HepG2 (cell line): ENCODE data around the gene PTCH1. TPM values are rescaled to one million over a fixed set of nuclear protein-coding genes. Genes with fewer than 3 reads are reported as not detected.
A peak's percentile ranks its signal among the peaks of the same experiment; 100 is the strongest.

Source experiments
- EEA1 ChIP-seq: sonication (generic); formaldehyde crosslinking; IDR thresholded peaks from 2 replicates; pipeline ENCODE4 v1.5.1; 2020; ENCODE audit warnings: mild to moderate bottlenecking, missing genetic modification reagents, borderline replicate concordance
- KAT7 ChIP-seq: IDR thresholded peaks from 2 replicates; pipeline ENCODE4 v1.6.1; 2018; ENCODE audit warnings: borderline replicate concordance, missing compliant biosample characterization
- KDM3A ChIP-seq: IDR thresholded peaks from 2 replicates; pipeline ENCODE4 v1.6.1; 2018; ENCODE audit warnings: low read depth, missing compliant biosample characterization
- MAFK ChIP-seq, 2 experiments: IDR thresholded peaks in 1 of 2; conservative IDR thresholded peaks in 1 of 2; 2 replicates each; pipeline ENCODE4 v1.6.1; 2011; ENCODE audit warnings: improper control_type of control experiment in 2 of 2, low read length in 2 of 2
- MATR3 ChIP-seq: sonication (generic); formaldehyde crosslinking; IDR thresholded peaks from 2 replicates; pipeline ENCODE4 v1.4.0; 2020; ENCODE audit warnings: missing genetic modification reagents
- NFE2L2 ChIP-seq: fragments of 150-350 bp; IDR thresholded peaks from 2 replicates; pipeline ENCODE4 v1.6.1; 2014; ENCODE audit warnings: low read length
- PITX1 ChIP-seq: sonication (generic); formaldehyde crosslinking; IDR thresholded peaks from 2 replicates; pipeline ENCODE4 v1.5.1; 2020; ENCODE audit warnings: mild to moderate bottlenecking, missing genetic modification reagents
- SP5 ChIP-seq: IDR thresholded peaks from 2 replicates; pipeline ENCODE4 v1.6.1; 2016; ENCODE audit warnings: low read depth, borderline replicate concordance
- XRCC5 ChIP-seq: fragments of 200-400 bp; formaldehyde crosslinking; optimal IDR thresholded peaks from 2 replicates; pipeline ENCODE3; 2017; ENCODE audit warnings: mild to moderate bottlenecking, low read length
- ZMYM4 ChIP-seq: sonication (generic); formaldehyde crosslinking; IDR thresholded peaks from 2 replicates; pipeline ENCODE4 v1.8.1; 2023; ENCODE audit warnings: mild to moderate bottlenecking, missing genetic modification reagents
- ZNF292 ChIP-seq: sonication (generic); formaldehyde crosslinking; IDR thresholded peaks from 2 replicates; pipeline ENCODE4 v1.8.1; 2022; ENCODE audit warnings: mild to moderate bottlenecking, low read depth, missing genetic modification reagents, borderline replicate concordance
- ZNF839 ChIP-seq: sonication (generic); formaldehyde crosslinking; IDR thresholded peaks from 2 replicates; pipeline ENCODE4 v1.4.0; 2020; ENCODE audit warnings: missing genetic modification reagents, mild to moderate bottlenecking, borderline replicate concordance
- ZNF883 ChIP-seq: sonication (generic); formaldehyde crosslinking; IDR thresholded peaks from 2 replicates; pipeline ENCODE4 v1.5.1; 2020; ENCODE audit warnings: mild to moderate bottlenecking, missing genetic modification reagents; ENCODE audit errors: not compliant biosample characterization
- polyA plus RNA-seq, 8 experiments: library from polyadenylated mRNA; depleted of rRNA in 3 of 8; stranded (reverse) in 7 of 8; unstranded in 1 of 8; fragments of >200 nt; fragmentation: Illumina TruSeq in 4 of 8; extraction: Trizol in 4 of 8; gene quantifications; 2 replicates each; pipeline versions ENCODE4 v1.2.1 to v1.2.3, GENCODE V29; 2011 to 2016; ENCODE audit warnings: low read depth in 4 of 8, missing spikeins in 1 of 8, mixed read lengths in 1 of 8; ENCODE audit not compliant: insufficient read depth in 1 of 8
- total RNA-seq, 5 experiments: library from RNA; depleted of rRNA; stranded (reverse); fragments of >200 nt; fragmentation: Illumina TruSeq; extraction: Trizol; gene quantifications; 2 replicates each; pipeline ENCODE4 v1.2.3, GENCODE V29; 2016; ENCODE audit warnings: low read depth in 1 of 5
- TF ChIP-seq, protein P1 (sequence below): sonication (generic); formaldehyde crosslinking; IDR thresholded peaks from 2 replicates; pipeline ENCODE4 v1.8.0; 2022; ENCODE audit warnings: missing genetic modification reagents, low read depth, mild to moderate bottlenecking, borderline replicate concordance
- TF ChIP-seq, protein P2 (sequence below): sonication (generic); formaldehyde crosslinking; IDR thresholded peaks from 2 replicates; pipeline ENCODE4 v1.5.1; 2020; ENCODE audit warnings: missing genetic modification reagents, mild to moderate bottlenecking, borderline replicate concordance
- TF ChIP-seq, protein P3 (sequence below): sonication (generic); formaldehyde crosslinking; IDR thresholded peaks from 2 replicates; pipeline ENCODE4 v1.4.0; 2020; ENCODE audit warnings: missing genetic modification reagents, mild to moderate bottlenecking, borderline replicate concordance
- TF ChIP-seq, protein P4 (sequence below): sonication (generic); IDR thresholded peaks from 2 replicates; pipeline ENCODE4 v1.6.1; 2016; ENCODE audit warnings: low read depth, borderline replicate concordance
- TF ChIP-seq, protein P5 (sequence below): sonication (generic); formaldehyde crosslinking; IDR thresholded peaks from 2 replicates; pipeline ENCODE4 v1.4.0; 2020; ENCODE audit warnings: missing genetic modification reagents, borderline replicate concordance

Gene PTCH1
- total and polyA plus RNA-seq, 2 of the 13 experiments (the other 11 are each of a cell fraction or from before 2014, with no cell fraction given) = 2.8 to 3.9 TPM

DNA sequence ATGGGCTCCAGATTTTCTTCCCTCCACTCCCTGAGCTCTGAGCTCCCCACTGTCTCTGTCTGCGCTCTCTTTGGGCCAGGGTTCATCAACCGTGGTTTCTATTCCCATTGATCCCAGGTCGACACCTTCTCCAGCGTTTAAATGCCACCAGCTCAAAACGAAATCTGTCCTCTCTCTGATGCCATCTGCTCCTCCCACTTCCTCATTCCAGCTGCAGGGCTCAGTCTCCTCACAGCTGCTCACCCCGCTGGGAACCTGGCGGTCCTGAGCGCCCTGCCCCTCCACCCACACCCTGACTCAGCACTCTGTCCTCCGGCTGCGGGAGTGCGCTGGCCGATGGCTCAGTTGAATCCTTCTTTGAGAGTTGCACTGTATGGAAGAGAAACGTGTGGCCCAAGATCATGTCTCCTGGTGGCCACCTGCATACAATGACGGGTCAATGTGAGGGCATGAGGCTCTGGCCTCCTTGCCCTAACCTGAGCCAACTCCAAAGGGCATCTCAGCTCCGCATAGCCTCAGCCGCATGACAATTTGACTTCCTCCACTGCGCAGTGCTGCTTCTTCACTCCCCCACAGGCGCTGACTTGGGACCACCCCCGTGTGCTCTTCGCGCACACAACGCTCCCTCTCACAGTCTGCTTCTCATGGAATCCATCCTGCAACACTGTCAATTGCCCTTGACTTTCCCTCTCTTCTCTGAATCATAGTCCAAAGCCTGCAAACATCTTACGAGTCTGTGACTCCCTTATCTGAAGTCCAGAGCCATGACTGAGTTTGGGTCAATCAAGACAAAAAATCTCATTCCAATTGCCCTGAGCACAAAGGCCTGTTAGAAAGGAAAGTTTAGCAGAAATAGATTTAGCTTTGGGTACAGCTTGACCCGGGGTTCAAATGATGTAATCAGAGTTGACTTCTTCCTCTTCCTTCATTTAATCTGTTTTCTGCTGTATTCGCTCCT is 82.4 kb downstream of the PTCH1 start (continued):
- TF ChIP-seq NFE2L2 = peak; percentile 62
- TF ChIP-seq, protein P1, sequence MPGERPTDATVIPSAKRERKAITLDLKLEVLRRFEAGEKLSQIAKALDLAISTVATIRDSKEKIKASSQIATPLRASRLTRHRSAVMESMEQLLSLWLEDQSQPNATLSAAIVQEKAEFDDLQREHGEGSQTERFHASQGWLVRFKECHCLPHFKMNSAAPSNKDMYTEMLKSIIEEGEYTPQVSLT = no peak
- TF ChIP-seq ZNF839 (CRISPR knock-in tag) = 0 out of 2 replicates have a peak, but pooled peaks have one; percentile 46
- peak; percentile 40 for TF ChIP-seq ZNF883 (CRISPR knock-in tag)
- peak; percentile 92 for TF ChIP-seq SP5
- no peak for TF ChIP-seq KAT7
- TF ChIP-seq ZNF292 = no peak
- no peak for TF ChIP-seq EEA1
- TF ChIP-seq XRCC5 = peak; percentile 64
- TF ChIP-seq KDM3A = 0 out of 2 replicates have a peak, but pooled peaks have one; percentile 27
- TF ChIP-seq, protein P2, sequence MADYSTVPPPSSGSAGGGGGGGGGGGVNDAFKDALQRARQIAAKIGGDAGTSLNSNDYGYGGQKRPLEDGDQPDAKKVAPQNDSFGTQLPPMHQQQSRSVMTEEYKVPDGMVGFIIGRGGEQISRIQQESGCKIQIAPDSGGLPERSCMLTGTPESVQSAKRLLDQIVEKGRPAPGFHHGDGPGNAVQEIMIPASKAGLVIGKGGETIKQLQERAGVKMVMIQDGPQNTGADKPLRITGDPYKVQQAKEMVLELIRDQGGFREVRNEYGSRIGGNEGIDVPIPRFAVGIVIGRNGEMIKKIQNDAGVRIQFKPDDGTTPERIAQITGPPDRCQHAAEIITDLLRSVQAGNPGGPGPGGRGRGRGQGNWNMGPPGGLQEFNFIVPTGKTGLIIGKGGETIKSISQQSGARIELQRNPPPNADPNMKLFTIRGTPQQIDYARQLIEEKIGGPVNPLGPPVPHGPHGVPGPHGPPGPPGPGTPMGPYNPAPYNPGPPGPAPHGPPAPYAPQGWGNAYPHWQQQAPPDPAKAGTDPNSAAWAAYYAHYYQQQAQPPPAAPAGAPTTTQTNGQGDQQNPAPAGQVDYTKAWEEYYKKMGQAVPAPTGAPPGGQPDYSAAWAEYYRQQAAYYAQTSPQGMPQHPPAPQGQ (CRISPR knock-in tag) = 0 out of 2 replicates have a peak, but pooled peaks have one; percentile 32
- TF ChIP-seq, protein P3, sequence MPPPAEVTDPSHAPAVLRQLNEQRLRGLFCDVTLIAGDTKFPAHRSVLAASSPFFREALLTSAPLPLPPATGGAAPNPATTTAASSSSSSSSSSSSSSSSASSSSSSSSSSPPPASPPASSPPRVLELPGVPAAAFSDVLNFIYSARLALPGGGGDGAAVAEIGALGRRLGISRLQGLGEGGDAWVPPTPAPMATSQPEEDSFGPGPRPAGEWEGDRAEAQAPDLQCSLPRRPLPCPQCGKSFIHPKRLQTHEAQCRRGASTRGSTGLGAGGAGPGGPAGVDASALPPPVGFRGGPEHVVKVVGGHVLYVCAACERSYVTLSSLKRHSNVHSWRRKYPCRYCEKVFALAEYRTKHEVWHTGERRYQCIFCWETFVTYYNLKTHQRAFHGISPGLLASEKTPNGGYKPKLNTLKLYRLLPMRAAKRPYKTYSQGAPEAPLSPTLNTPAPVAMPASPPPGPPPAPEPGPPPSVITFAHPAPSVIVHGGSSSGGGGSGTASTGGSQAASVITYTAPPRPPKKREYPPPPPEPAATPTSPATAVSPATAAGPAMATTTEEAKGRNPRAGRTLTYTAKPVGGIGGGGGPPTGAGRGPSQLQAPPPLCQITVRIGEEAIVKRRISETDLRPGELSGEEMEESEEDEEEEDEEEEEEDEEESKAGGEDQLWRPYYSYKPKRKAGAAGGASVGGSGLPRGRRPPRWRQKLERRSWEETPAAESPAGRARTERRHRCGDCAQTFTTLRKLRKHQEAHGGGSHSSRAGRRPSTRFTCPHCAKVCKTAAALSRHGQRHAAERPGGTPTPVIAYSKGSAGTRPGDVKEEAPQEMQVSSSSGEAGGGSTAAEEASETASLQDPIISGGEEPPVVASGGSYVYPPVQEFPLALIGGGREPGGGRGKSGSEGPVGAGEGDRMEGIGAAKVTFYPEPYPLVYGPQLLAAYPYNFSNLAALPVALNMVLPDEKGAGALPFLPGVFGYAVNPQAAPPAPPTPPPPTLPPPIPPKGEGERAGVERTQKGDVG (CRISPR knock-in tag) = peak; percentile 85; the same call in 1 of the 2 replicates
- no peak for TF ChIP-seq PITX1 (CRISPR knock-in tag)
- TF ChIP-seq, protein P4, sequence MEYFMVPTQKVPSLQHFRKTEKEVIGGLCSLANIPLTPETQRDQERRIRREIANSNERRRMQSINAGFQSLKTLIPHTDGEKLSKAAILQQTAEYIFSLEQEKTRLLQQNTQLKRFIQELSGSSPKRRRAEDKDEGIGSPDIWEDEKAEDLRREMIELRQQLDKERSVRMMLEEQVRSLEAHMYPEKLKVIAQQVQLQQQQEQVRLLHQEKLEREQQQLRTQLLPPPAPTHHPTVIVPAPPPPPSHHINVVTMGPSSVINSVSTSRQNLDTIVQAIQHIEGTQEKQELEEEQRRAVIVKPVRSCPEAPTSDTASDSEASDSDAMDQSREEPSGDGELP = peak; percentile 84; the same call in 1 of the 2 replicates
- TF ChIP-seq, protein P5, sequence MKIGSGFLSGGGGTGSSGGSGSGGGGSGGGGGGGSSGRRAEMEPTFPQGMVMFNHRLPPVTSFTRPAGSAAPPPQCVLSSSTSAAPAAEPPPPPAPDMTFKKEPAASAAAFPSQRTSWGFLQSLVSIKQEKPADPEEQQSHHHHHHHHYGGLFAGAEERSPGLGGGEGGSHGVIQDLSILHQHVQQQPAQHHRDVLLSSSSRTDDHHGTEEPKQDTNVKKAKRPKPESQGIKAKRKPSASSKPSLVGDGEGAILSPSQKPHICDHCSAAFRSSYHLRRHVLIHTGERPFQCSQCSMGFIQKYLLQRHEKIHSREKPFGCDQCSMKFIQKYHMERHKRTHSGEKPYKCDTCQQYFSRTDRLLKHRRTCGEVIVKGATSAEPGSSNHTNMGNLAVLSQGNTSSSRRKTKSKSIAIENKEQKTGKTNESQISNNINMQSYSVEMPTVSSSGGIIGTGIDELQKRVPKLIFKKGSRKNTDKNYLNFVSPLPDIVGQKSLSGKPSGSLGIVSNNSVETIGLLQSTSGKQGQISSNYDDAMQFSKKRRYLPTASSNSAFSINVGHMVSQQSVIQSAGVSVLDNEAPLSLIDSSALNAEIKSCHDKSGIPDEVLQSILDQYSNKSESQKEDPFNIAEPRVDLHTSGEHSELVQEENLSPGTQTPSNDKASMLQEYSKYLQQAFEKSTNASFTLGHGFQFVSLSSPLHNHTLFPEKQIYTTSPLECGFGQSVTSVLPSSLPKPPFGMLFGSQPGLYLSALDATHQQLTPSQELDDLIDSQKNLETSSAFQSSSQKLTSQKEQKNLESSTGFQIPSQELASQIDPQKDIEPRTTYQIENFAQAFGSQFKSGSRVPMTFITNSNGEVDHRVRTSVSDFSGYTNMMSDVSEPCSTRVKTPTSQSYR (CRISPR knock-in tag) = peak; percentile 66; the same call in 1 of the 2 replicates
- peak; percentile 89 to 96 for TF ChIP-seq MAFK (conservative IDR thresholded peaks at IDR 0.05 in 1 of 2, IDR thresholded peaks at IDR 0.05 in 1 of 2; ENCODE audit: low read length in 2 of 2)
- no peak for TF ChIP-seq MATR3 (CRISPR knock-in tag)
- TF ChIP-seq ZMYM4 = peak; percentile 25; the same call in 1 of the 2 replicates
